GM18868 (cell line): ENCODE results near the gene CYB561A3.

Experiments used
- ATAC-seq: cut with Tn5 transposase; IDR thresholded peaks from one replicate; pipeline ENCODE4 v1.9.1; 2021; ENCODE audit warnings: mild to moderate bottlenecking, moderate library complexity; ENCODE audit not compliant: unreplicated experiment

CYB561A3 gene

GRCh38 chr11:61345954-61346843 lies 15.5 kb downstream of the CYB561A3 start:
- ATAC-seq, result no peak

- no peak for ATAC-seq
Observed at GRCh38 chr11:61345170-61345610, 16.5 kb downstream of the CYB561A3 start.

GRCh38 chr11:61343792-61344745 lies 17.6 kb downstream of the CYB561A3 start:
- no peak for ATAC-seq

- no peak for ATAC-seq
Observed at GRCh38 chr11:61342207-61342803, 19.4 kb downstream of the CYB561A3 start.

GRCh38 chr11:61341706-61342105 lies 20.0 kb downstream of the CYB561A3 start:
- no peak for ATAC-seq

GRCh38 chr11:61340979-61341378 lies 20.7 kb downstream of the CYB561A3 start:
- ATAC-seq, result no peak

GRCh38 chr11:61339490-61339878 lies 22.2 kb downstream of the CYB561A3 start:
- ATAC-seq, result no peak

- ATAC-seq, result no peak
Observed at GRCh38 chr11:61338783-61339489, 22.7 kb downstream of the CYB561A3 start.

GRCh38 chr11:61337706-61338470 lies 23.8 kb downstream of the CYB561A3 start:
- no peak for ATAC-seq

GRCh38 chr11:61336171-61336935 lies 25.3 kb downstream of the CYB561A3 start:
- peak; percentile 51 for ATAC-seq

GRCh38 chr11:61335355-61335710 lies 26.3 kb downstream of the CYB561A3 start:
- ATAC-seq, result no peak

GRCh38 chr11:61334434-61335354 lies 27.0 kb downstream of the CYB561A3 start:
- ATAC-seq, result no peak

- peak; percentile 7 for ATAC-seq
Observed at GRCh38 chr11:61333550-61334433, 27.9 kb downstream of the CYB561A3 start.

- peak; percentile 92 for ATAC-seq
Observed at GRCh38 chr11:61332797-61333549, 28.7 kb downstream of the CYB561A3 start, which contains the start of the genes DDB1 and TKFC. Gene DDB1 (minus strand): TSS chr11:61333105. CDS start chr11:61332968, 137 bp downstream. Gene TKFC (plus strand): TSS chr11:61333228. CDS start chr11:61334729, 1,501 bp downstream.

GRCh38 chr11:61332281-61332796 lies 29.3 kb downstream of the CYB561A3 start:
- ATAC-seq, result no peak

GRCh38 chr11:61331651-61332050 lies 30.0 kb downstream of the CYB561A3 start:
- no peak for ATAC-seq
